HG03045 (cell line): ENCODE results near the gene CDKN2A.

Source experiments
- ATAC-seq: cut with Tn5 transposase; IDR thresholded peaks from one replicate; pipeline ENCODE4 v1.9.1; 2021; ENCODE audit warnings: mild to moderate bottlenecking, moderate library complexity; ENCODE audit not compliant: unreplicated experiment

CDKN2A gene

GRCh38 chr9:21993893-21994555, at the start of gene CDKN2A:
CDKN2A (minus strand) TSS chr9:21994392.
- peak; percentile 40 for ATAC-seq

DNA sequence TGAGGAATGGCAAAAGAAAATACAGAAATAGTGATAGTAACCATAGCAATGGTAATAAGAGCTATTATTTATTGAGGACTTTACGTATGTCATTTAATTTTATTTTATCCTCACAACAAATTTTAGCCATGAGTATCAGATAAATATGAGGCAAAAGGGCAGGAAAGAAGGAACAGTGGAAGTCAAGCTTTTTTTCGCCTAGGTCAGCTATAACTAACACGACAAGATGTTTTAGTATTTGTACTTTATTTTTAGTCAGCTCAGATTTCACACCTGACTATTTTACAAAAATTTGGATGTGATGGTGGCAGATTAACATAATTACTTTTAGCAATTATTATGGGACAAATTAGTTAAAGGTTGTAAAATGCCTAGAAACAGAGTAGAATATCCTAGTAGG, 49.7 kb upstream of the CDKN2A start:
- no peak for ATAC-seq

DNA sequence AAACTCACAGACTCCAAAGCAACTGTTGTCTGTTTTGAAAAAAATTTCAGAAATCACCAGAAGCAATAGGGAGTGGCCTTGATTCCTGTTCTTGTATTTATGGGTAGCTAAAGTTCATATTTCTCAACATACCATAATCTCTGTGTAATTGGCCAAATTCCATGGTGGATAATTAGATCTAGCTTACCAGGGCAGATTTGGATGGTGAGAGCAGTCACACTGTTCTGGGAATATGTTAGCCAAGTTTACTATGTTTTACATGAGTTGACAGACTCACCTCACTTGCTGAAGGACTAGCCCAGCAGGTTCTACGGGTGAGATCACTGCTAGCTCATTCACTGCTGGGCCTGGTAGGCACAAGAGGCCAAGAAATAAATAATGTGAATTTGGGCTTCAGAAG, 47.6 kb upstream of the CDKN2A start:
- no peak for ATAC-seq

- ATAC-seq, result no peak
Observed at GRCh38 chr9:22041344-22041743, 47.2 kb upstream of the CDKN2A start.

- no peak for ATAC-seq
Observed at GRCh38 chr9:22040760-22041159, 46.6 kb upstream of the CDKN2A start.

- ATAC-seq, result no peak
Observed at GRCh38 chr9:22039258-22039657, 45.1 kb upstream of the CDKN2A start.

DNA sequence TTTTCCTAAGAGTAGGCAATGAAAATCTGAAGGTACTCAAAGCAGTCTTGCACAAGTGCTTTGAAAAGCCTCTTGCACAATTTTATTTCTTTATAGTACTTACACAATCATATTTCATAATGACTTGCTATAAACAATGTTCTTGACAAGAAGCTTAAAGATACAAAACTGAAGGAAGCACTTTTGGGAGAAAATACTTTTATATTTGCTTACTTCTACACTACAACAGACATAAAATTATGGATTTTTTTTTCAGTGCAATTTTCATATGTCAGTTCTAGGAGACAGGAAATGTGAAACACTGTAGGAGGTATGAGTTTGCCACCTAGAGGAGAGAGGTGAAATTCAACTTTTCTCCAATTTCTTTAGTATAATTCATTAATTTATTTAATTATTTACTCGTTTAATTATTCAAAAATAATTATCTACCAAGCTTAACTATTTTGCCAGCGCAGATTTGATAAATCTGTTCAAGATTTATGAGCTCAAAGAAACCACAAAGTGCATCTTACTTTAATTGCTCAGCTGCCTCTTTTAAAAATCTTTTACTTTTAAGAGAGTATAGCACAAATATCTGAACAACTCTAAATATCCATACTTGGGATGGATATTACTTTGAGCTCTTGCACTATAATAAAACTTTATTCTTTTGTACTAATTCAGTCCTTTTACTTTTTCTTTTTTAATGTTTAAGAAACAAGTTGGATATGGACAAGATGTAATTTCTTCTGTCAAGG, 43.9 kb upstream of the CDKN2A start:
- no peak for ATAC-seq

DNA sequence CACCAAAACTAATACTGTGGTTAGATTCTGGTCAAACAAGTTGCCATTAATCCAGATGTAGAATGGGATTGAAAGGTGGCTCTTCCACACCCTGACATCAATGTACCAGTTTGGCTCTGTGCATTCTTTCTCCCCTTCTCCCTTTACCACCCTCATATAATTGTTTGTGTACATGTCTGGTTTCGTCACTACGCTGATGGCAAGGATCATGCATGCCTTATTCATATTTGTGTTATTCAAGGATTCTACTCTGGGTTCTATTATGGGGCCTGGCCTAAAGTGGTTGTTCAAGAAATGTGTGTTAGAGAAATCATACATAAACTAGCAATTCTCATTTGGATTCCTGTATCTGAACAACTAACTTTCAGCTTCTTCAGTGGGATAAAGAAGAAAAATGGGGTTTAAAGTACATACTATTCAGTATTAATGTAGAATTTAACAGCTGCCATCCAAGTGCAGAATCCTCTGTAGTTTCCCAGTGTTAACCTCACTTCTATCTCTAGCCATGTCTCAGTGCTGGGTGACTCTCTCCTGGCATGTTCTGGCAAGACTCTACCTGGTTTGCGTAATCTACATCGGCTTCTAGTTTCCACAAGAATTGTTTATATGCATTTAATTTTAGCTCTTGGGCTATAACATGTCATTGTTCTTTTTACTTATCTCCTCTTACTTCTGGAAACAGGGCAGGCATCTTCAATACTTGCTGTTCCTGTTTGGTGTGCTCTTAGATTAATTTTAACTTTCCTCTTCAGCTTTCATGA, 42.9 kb upstream of the CDKN2A start:
- ATAC-seq, result no peak

DNA sequence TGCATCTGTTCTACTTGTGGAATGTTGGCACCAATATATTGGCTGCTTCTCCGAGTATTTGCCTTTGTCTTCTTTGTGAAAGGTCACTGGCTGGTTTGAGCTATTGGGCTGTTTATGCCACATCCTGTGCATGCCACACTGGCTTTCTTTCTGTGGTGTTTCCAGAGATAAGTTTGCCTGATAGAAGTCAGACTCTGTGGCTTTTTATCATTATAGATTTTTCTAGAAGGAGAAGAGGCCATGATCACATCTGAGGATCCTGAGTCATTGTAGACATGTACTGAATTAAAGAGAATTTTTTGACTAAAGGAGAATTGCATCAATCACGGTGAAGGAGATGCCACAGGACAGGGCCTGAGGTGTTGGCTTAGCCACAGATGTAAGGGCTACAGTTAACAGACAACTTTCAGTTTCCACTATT, 41.4 kb upstream of the CDKN2A start:
- no peak for ATAC-seq

- no peak for ATAC-seq
Observed at GRCh38 chr9:22033012-22033630, 38.9 kb upstream of the CDKN2A start.

DNA sequence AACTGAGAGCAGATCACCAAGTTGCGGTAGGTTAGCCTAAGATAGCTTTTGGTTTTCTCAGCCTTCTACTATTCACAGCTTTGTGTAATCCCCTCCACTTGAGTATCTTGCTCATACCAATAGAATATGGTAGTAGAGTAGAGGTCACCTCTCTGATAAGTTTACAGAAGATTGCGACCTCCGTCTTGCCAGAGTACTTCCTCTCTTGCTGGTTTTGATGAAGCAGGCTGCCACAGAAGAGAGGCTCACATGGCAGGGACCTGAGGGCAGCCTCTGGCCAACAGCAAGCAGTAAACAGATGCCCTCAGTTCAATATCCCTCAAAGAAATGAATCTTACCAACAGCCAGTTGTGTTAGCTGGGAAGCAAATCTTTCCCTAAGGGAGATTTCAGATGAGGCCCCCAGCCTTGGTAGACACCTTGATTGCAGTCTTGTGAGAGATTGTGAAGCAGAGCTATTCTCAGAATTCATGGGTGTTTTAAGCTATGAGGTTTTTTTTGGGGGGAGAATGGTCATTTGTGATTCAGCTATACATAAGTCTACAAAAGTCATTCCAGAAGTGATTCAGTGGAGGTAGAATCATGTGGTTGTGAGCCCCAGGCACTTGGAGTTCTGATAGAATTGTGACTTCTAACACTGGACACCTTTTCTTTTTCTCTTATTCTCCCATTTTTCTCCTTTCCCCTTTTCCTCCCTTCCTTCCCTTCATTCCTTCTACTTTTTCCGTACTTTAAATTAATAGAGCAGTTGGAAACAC, 37.6 kb upstream of the CDKN2A start:
- no peak for ATAC-seq

DNA sequence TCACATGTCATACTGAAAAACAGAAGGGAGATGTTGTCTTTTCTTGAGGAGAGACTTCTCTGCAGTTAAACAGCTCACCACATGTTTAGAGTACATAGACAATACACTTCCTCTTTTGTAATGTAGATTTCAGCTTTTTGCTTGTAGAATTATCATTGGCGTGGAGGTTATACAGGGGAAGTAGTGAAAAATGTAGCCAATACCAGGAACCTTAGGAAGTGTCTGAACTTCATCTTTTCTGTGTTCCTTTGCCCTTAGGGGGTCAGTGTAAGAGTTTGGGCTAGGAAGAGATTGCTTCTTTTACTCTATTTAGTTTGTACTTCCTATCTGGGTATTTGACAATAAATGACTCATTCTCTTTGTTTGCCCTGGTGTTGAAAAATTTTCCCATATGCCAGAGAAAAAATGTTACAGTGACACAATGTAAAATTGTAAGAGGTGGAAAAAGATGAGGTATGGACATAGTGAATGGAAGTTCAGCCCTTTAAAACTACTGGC, 36.0 kb upstream of the CDKN2A start:
- peak; percentile 64 for ATAC-seq

DNA sequence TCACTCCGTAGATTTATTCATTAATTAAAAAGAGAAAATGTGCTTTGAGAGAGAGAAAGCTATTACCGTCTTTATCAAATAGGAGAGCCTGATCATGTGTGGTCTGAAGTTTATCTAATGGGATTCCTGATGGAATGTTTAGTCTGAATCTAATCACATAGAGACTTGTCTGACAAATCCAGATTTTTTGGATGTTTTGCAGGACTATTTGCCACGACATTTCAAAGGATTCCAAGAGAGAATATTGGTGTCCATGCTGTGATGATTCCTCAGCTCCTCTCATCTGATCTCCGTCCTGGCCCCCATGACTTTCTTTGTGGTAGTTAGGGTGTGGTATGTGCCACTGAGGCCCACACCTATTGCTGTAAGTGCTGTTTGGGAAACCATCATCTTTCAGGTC, 35.0 kb upstream of the CDKN2A start:
- no peak for ATAC-seq

DNA sequence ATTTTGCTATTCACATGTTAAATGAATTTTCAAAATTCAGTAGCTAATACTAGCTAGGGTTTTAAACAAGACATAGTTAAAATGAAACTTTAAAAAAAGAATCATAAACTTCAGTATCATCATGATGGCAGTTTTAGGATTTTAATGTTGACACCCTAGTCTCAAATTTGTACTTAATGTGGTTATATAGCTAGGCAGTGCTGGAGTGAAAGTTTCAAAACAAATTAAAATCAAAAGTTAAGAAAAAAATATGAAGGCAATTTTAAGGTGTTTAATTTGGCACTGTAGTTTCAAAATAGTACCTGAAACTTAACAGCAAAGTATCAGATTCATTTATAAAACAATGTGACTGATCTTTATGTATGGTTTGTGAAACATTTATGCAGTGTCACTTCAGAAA, 34.2 kb upstream of the CDKN2A start:
- ATAC-seq, result no peak

DNA sequence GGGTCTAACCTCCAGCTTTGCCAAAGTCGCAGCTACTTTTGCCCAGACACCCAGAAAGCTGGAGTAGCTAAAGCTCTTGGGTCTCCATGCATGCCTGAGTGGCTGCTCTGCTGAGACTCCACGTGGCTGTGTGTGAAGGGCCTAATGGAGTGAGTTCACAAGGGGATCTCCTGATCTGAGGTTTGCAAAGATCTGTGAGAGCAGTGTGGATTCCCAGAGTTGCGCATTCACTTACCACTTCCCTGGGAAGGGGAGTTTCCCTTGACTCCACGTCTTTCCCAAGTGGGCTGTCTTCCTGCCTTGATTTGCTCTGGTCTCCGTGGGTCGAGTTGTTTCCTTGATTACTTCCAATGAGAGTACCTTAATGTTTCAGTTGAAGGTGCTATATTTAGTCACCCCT, 32.5 kb upstream of the CDKN2A start:
- no peak for ATAC-seq

GRCh38 chr9:22022396-22022795, 28.2 kb upstream of the CDKN2A start:
- no peak for ATAC-seq

- no peak for ATAC-seq
Observed at GRCh38 chr9:22010866-22011625, 16.9 kb upstream of the CDKN2A start.

DNA sequence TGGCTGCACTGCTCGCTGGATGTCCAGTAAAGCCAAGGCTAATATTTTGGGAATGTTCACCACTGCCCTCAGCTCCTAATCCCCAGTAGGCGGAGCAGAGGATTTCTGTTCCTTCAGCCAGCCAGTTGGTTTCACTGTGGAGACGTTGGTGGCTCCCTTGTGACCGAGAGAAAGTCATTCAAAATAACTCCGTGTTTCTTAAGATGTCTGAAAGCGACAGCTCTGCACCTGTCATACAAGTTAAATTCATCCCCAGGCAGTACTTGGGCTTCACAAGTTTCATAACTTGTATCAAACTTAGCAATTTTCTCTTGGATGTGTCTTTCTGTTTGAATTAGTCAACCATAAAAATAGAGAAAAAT, 15.3 kb upstream of the CDKN2A start:
- ATAC-seq, result peak; percentile 42

DNA sequence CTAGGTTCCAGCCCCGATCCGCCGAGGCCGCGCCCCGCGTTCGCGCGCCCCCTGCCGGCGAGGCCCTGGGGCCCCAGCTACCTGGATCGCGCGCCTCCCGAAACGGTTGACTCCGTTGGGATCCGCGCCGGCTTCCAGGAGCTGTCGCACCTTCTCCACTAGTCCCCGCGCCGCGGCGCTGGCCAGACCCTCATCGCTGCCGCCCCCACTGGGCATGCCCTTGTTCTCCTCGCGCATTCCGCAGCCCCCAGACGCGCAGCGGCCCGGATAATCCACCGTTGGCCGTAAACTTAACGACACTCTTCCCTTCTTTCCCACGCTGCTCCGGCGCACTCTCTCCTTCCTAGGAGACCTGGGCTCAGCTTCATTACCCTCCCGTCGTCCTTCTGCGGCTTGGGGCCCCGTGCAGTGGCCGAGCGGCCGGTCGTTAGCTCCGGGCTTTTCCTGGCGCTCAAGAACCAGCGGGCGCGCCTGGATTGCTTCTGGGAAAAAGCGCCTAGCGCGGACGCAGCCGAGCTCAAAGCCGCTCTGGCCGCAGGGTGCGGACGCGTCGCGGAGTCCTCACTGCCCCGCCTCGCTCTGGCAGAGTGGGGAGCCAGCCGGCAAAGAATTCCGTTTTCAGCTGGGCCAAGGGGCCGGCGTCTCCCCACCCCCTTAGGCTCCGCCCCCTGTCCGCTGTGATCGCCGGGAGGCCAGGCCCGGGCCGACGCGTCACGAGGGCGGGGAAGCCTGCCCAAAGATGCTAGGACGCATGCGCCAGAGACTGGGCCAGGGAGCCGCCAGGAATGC, 14.7 kb upstream of the CDKN2A start, which contains the start of gene CDKN2B:
Gene CDKN2B, minus strand, starts transcription at position 589 of the 789 bp plus-strand sequence. Its CDS starts 352 bp downstream, at position 237.
- peak; percentile 96 for ATAC-seq
